NB4 (cell line): Measurements from ENCODE around the gene SLF2.

ENCODE experiments used
- DNase-seq: peaks from one replicate; pipeline ENCODE4 v3.0.0; 2010; ENCODE audit warnings: low read depth
- H3K4me3 ChIP-seq: one replicate; pipeline ENCODE4 v1.5.1; 2011; ENCODE audit warnings: mild to moderate bottlenecking, low read depth, low read length, moderate library complexity
- MYC ChIP-seq: IDR thresholded peaks from 2 replicates; pipeline ENCODE4 v1.6.1; 2011; ENCODE audit warnings: low read depth, low read length
- POLR2A ChIP-seq: IDR thresholded peaks from 2 replicates; pipeline ENCODE4 v1.6.1; 2011; ENCODE audit warnings: mild to moderate bottlenecking; ENCODE audit not compliant: insufficient read length; ENCODE audit errors: extremely low read depth
- TF ChIP-seq, protein P1 (sequence below): IDR thresholded peaks from one replicate; pipeline ENCODE4 v1.5.1; 2012; ENCODE audit warnings: low read depth, low read length
- TF ChIP-seq, protein P2 (sequence below): IDR thresholded peaks from 2 replicates; pipeline ENCODE4 v1.6.1; 2011; ENCODE audit warnings: low read depth, low read length

The SLF2 gene

GRCh38 chr10:101002456-101002855 lies 89.7 kb downstream of the SLF2 start:
- DNase-seq = no peak
- TF ChIP-seq, protein P1, sequence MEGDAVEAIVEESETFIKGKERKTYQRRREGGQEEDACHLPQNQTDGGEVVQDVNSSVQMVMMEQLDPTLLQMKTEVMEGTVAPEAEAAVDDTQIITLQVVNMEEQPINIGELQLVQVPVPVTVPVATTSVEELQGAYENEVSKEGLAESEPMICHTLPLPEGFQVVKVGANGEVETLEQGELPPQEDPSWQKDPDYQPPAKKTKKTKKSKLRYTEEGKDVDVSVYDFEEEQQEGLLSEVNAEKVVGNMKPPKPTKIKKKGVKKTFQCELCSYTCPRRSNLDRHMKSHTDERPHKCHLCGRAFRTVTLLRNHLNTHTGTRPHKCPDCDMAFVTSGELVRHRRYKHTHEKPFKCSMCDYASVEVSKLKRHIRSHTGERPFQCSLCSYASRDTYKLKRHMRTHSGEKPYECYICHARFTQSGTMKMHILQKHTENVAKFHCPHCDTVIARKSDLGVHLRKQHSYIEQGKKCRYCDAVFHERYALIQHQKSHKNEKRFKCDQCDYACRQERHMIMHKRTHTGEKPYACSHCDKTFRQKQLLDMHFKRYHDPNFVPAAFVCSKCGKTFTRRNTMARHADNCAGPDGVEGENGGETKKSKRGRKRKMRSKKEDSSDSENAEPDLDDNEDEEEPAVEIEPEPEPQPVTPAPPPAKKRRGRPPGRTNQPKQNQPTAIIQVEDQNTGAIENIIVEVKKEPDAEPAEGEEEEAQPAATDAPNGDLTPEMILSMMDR = no peak
- no peak for TF ChIP-seq MYC
- TF ChIP-seq POLR2A = no peak
- TF ChIP-seq, protein P2, sequence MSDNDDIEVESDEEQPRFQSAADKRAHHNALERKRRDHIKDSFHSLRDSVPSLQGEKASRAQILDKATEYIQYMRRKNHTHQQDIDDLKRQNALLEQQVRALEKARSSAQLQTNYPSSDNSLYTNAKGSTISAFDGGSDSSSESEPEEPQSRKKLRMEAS = no peak
- H3K4me3 ChIP-seq = no peak overlapping the region

- TF ChIP-seq POLR2A (no peak), MYC (no peak)
- TF ChIP-seq, protein P2 = no peak
- TF ChIP-seq, protein P1 = no peak
- no peak for DNase-seq
- no peak overlapping the region for H3K4me3 ChIP-seq
Measured at GRCh38 chr10:101003639-101004206, 91.0 kb downstream of the SLF2 start.

GRCh38 chr10:101005361-101005760 lies 92.6 kb downstream of the SLF2 start:
- no peak overlapping the region for H3K4me3 ChIP-seq
- no peak for DNase-seq
- TF ChIP-seq, protein P1 = no peak
- TF ChIP-seq MYC = no peak
- TF ChIP-seq, protein P2 = no peak

GRCh38 chr10:101005869-101006567 lies 93.3 kb downstream of the SLF2 start:
- H3K4me3 ChIP-seq = no peak overlapping the region
- TF ChIP-seq, protein P2 = no peak
- no peak for TF ChIP-seq MYC
- TF ChIP-seq, protein P1 = no peak
- no peak for TF ChIP-seq POLR2A
- DNase-seq = no peak

GRCh38 chr10:101006593-101007098 lies 93.9 kb downstream of the SLF2 start:
- H3K4me3 ChIP-seq = no peak overlapping the region
- no peak for DNase-seq
- no peak for TF ChIP-seq POLR2A
- TF ChIP-seq MYC = no peak
- TF ChIP-seq, protein P2 = no peak
- TF ChIP-seq, protein P1 = no peak
